ENCODE data around the gene ASGR1. TPM values are rescaled to one million over a fixed set of nuclear protein-coding genes. Genes with fewer than 3 reads are reported as not detected.

Gene ASGR1
- total and polyA plus RNA-seq, 7 donors, result 0.36 to 2.4 (median 1.7) TPM; not detected in 2

- no peaks in the 10 kb centered on the region for H3K4me1 ChIP-seq
- intact Hi-C loops (cut with DNase I), result no loop called here
- no peak for TF ChIP-seq POLR2AphosphoS5 (IDR thresholded peaks at IDR 0.05)
- no peak for TF ChIP-seq POLR2A (IDR thresholded peaks at IDR 0.05)
- no peak for TF ChIP-seq EP300 (IDR thresholded peaks at IDR 0.05)
- TF ChIP-seq, protein P1, sequence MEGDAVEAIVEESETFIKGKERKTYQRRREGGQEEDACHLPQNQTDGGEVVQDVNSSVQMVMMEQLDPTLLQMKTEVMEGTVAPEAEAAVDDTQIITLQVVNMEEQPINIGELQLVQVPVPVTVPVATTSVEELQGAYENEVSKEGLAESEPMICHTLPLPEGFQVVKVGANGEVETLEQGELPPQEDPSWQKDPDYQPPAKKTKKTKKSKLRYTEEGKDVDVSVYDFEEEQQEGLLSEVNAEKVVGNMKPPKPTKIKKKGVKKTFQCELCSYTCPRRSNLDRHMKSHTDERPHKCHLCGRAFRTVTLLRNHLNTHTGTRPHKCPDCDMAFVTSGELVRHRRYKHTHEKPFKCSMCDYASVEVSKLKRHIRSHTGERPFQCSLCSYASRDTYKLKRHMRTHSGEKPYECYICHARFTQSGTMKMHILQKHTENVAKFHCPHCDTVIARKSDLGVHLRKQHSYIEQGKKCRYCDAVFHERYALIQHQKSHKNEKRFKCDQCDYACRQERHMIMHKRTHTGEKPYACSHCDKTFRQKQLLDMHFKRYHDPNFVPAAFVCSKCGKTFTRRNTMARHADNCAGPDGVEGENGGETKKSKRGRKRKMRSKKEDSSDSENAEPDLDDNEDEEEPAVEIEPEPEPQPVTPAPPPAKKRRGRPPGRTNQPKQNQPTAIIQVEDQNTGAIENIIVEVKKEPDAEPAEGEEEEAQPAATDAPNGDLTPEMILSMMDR (IDR thresholded peaks at IDR 0.05), result no peak
- no peak overlapping the region for H3K27ac ChIP-seq
- no peak overlapping the region for H3K4me3 ChIP-seq
- 83 to 88% methylated on average over 5 of the region's 5 CpGs for WGBS, 2 donors
- no peaks in the 10 kb centered on the region for H3K9me3 ChIP-seq
- no peak for DNase-seq
- H3K27me3 ChIP-seq, result peaks cover 0 to 34% (median 0%) of the 10 kb centered on the region in 3 donors
- H3K36me3 ChIP-seq, result no peaks in the 10 kb centered on the region
These were observed 54.2 kb downstream of the ASGR1 start for GRCh38 chr17:7124923-7125322.

DNA sequence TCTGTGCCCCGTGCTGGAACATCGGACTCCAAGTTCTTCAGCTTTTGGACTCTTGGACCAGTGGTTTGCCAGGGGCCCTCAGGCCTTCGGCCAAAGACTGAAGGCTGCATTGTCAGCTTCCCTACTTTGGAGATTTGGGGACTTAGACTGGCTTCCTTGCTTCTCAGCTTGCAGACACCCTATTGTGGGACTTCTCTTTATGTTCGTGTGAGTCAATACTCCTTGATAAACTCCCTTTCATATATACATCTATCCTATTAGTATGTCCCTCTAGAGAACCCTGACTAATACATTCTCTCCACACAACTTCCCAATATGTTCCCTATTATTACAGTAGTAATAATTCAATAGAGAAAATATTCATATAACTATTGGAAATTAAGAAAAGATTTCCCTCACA is 55.3 kb downstream of the ASGR1 start:
- H3K27ac ChIP-seq, result no peak overlapping the region
- WGBS, 2 donors, result 90 to 92% methylated on average over 4 of the region's 4 CpGs
- H3K27me3 ChIP-seq, result peaks cover 0 to 30% (median 0%) of the 10 kb centered on the region in 3 donors
- H3K4me1 ChIP-seq, result no peaks in the 10 kb centered on the region
- H3K9me3 ChIP-seq, result no peaks in the 10 kb centered on the region
- no peak for TF ChIP-seq POLR2AphosphoS5 (IDR thresholded peaks at IDR 0.05)
- no peak for TF ChIP-seq POLR2A (IDR thresholded peaks at IDR 0.05)
- no peak for TF ChIP-seq EP300 (IDR thresholded peaks at IDR 0.05)
- TF ChIP-seq, protein P1 (IDR thresholded peaks at IDR 0.05), result no peak
- H3K36me3 ChIP-seq, result no peaks in the 10 kb centered on the region
- intact Hi-C loops (cut with DNase I), result no loop called here
- DNase-seq, result no peak
- no peak overlapping the region for H3K4me3 ChIP-seq

Small RNAs within 50 kb of the gene (small RNA-seq; reads per million reads assigned to genes)
- gene AC120057.4, result 0 reads per million in 3 donors
- 3.3 to 6.0 (median 3.9) reads per million in 3 donors for gene MIR324

Other genes with a start within 250 kb of the ASGR1 start
- not detected for gene ALOX12, start 183.3 kb downstream of the ASGR1 start, total RNA-seq
- gene ALOX12, start 183.3 kb downstream of the ASGR1 start, polyA plus RNA-seq, result not detected
- gene RNASEK, start 166.7 kb downstream of the ASGR1 start, total RNA-seq, result 100 to 1,000 TPM in 2 of 4 donors, 10 to 100 TPM in 2; 78.8 to 196 (median 109) TPM
- 100 to 1,000 TPM; 261 to 363 (median 302) TPM for gene RNASEK, start 166.7 kb downstream of the ASGR1 start, polyA plus RNA-seq
- 1 to 10 TPM in 2 of 4 donors, under 1 TPM in 2; 0.71 to 2.8 (median 1.8) TPM for gene BCL6B, start 156.3 kb downstream of the ASGR1 start, total RNA-seq
- 1 to 10 TPM in 2 of 3 donors, under 1 TPM in 1; 0.46 to 3.6 (median 3.3) TPM for gene BCL6B, start 156.3 kb downstream of the ASGR1 start, polyA plus RNA-seq
- gene SLC16A13, start 143.4 kb downstream of the ASGR1 start, total RNA-seq, result 1 to 10 TPM in 1 of 4 donors, under 1 TPM in 3; 0.36 to 1.1 (median 0.60) TPM
- gene SLC16A13, start 143.4 kb downstream of the ASGR1 start, polyA plus RNA-seq, result 1 to 10 TPM in 2 of 3 donors, under 1 TPM in 1; 0.60 to 7.3 (median 1.2) TPM
- under 1 TPM in 3 of 4 donors, not detected in 1; 0.33 to 0.54 (median 0.36) TPM for gene SLC16A11, start 135.3 kb downstream of the ASGR1 start, total RNA-seq
- 1 to 10 TPM in 1 of 3 donors, not detected in 2; 2.4 TPM for gene SLC16A11, start 135.3 kb downstream of the ASGR1 start, polyA plus RNA-seq
- gene CLEC10A, start 99.1 kb downstream of the ASGR1 start, total RNA-seq, result 10 to 100 TPM in 3 of 4 donors, 1 to 10 TPM in 1; 9.1 to 16.9 (median 14.1) TPM
- 10 to 100 TPM in 2 of 3 donors, 1 to 10 TPM in 1; 9.6 to 17.6 (median 15.3) TPM for gene CLEC10A, start 99.1 kb downstream of the ASGR1 start, polyA plus RNA-seq
- 1 to 10 TPM in 1 of 4 donors, not detected in 3; 2.4 TPM for gene ASGR2, start 64.5 kb downstream of the ASGR1 start, total RNA-seq
- 1 to 10 TPM in 2 of 3 donors, not detected in 1; 1.0 to 1.6 TPM for gene ASGR2, start 64.5 kb downstream of the ASGR1 start, polyA plus RNA-seq
- 10 to 100 TPM; 14.6 to 27.4 (median 16.7) TPM for gene DLG4, start 40.5 kb upstream of the ASGR1 start, total RNA-seq
- 1 to 10 TPM; 1.6 to 8.3 (median 5.4) TPM for gene DLG4, start 40.5 kb upstream of the ASGR1 start, polyA plus RNA-seq
- gene ACADVL, start 40.6 kb upstream of the ASGR1 start, total RNA-seq, result 100 to 1,000 TPM; 311 to 569 (median 338) TPM
- 100 to 1,000 TPM; 211 to 587 (median 491) TPM for gene ACADVL, start 40.6 kb upstream of the ASGR1 start, polyA plus RNA-seq
- 10 to 100 TPM; 36.4 to 56.2 (median 41.8) TPM for gene DVL2, start 55.1 kb upstream of the ASGR1 start, total RNA-seq
- gene DVL2, start 55.1 kb upstream of the ASGR1 start, polyA plus RNA-seq, result 10 to 100 TPM; 12.0 to 30.7 (median 13.2) TPM
- 10 to 100 TPM; 23.1 to 45.4 (median 35.4) TPM for gene PHF23, start 60.1 kb upstream of the ASGR1 start, total RNA-seq
- gene PHF23, start 60.1 kb upstream of the ASGR1 start, polyA plus RNA-seq, result 10 to 100 TPM; 40.7 to 45.6 (median 45.1) TPM
- gene GABARAP, start 63.1 kb upstream of the ASGR1 start, total RNA-seq, result 100 to 1,000 TPM; 147 to 645 (median 552) TPM
- gene GABARAP, start 63.1 kb upstream of the ASGR1 start, polyA plus RNA-seq, result 1,000 to 10,000 TPM in 2 of 3 donors, 100 to 1,000 TPM in 1; 572 to 1,215 (median 1,036) TPM
- gene CTDNEP1, start 72.4 kb upstream of the ASGR1 start, total RNA-seq, result 10 to 100 TPM; 43.9 to 76.4 (median 53.0) TPM
- gene CTDNEP1, start 72.4 kb upstream of the ASGR1 start, polyA plus RNA-seq, result 100 to 1,000 TPM in 1 of 3 donors, 10 to 100 TPM in 2; 80.2 to 110 (median 82.9) TPM
- 10 to 100 TPM; 28.4 to 40.0 (median 34.2) TPM for gene ELP5, start 72.8 kb upstream of the ASGR1 start, total RNA-seq
- gene ELP5, start 72.8 kb upstream of the ASGR1 start, polyA plus RNA-seq, result 10 to 100 TPM; 32.4 to 70.9 (median 42.9) TPM
- 1 to 10 TPM in 3 of 4 donors, not detected in 1; 1.1 to 2.6 (median 1.9) TPM for gene CLDN7, start 83.1 kb upstream of the ASGR1 start, total RNA-seq
- gene CLDN7, start 83.1 kb upstream of the ASGR1 start, polyA plus RNA-seq, result 100 to 1,000 TPM; 181 to 963 (median 332) TPM
- 100 to 1,000 TPM in 2 of 4 donors, 10 to 100 TPM in 2; 72.9 to 127 (median 94.7) TPM for gene SLC2A4, start 102.3 kb upstream of the ASGR1 start, total RNA-seq
- 1 to 10 TPM in 2 of 3 donors, under 1 TPM in 1; 0.60 to 7.9 (median 2.8) TPM for gene SLC2A4, start 102.3 kb upstream of the ASGR1 start, polyA plus RNA-seq
- 1 to 10 TPM in 3 of 4 donors, under 1 TPM in 1; 0.28 to 2.5 (median 1.5) TPM for gene YBX2, start 115.3 kb upstream of the ASGR1 start, total RNA-seq
- gene YBX2, start 115.3 kb upstream of the ASGR1 start, polyA plus RNA-seq, result 10 to 100 TPM in 2 of 3 donors, 1 to 10 TPM in 1; 4.8 to 37.6 (median 20.1) TPM
- gene EIF5A, start 128.3 kb upstream of the ASGR1 start, total RNA-seq, result 100 to 1,000 TPM; 104 to 156 (median 125) TPM
- gene EIF5A, start 128.3 kb upstream of the ASGR1 start, polyA plus RNA-seq, result 100 to 1,000 TPM; 315 to 603 (median 403) TPM
- 100 to 1,000 TPM in 1 of 4 donors, 10 to 100 TPM in 3; 82.3 to 114 (median 85.4) TPM for gene GPS2, start 136.0 kb upstream of the ASGR1 start, total RNA-seq
- gene GPS2, start 136.0 kb upstream of the ASGR1 start, polyA plus RNA-seq, result 100 to 1,000 TPM in 1 of 3 donors, 10 to 100 TPM in 2; 67.9 to 113 (median 77.2) TPM
- gene NEURL4, start 150.0 kb upstream of the ASGR1 start, total RNA-seq, result 10 to 100 TPM; 14.3 to 29.6 (median 17.6) TPM
- gene NEURL4, start 150.0 kb upstream of the ASGR1 start, polyA plus RNA-seq, result 10 to 100 TPM in 1 of 3 donors, 1 to 10 TPM in 2; 6.0 to 31.6 (median 6.0) TPM
- gene ACAP1, start 157.2 kb upstream of the ASGR1 start, total RNA-seq, result 1 to 10 TPM; 1.1 to 3.9 (median 2.9) TPM
- gene ACAP1, start 157.2 kb upstream of the ASGR1 start, polyA plus RNA-seq, result 10 to 100 TPM in 1 of 3 donors, 1 to 10 TPM in 2; 1.2 to 55.8 (median 1.4) TPM
- gene KCTD11, start 172.8 kb upstream of the ASGR1 start, total RNA-seq, result 1 to 10 TPM; 4.4 to 6.4 (median 5.5) TPM
- gene KCTD11, start 172.8 kb upstream of the ASGR1 start, polyA plus RNA-seq, result 10 to 100 TPM in 1 of 3 donors, 1 to 10 TPM in 2; 6.2 to 11.7 (median 9.0) TPM
- not detected for gene TMEM95, start 175.8 kb upstream of the ASGR1 start, total RNA-seq
- not detected for gene TMEM95, start 175.8 kb upstream of the ASGR1 start, polyA plus RNA-seq
- 1 to 10 TPM; 2.1 to 5.4 (median 3.4) TPM for gene TNK1, start 201.7 kb upstream of the ASGR1 start, total RNA-seq
- 10 to 100 TPM in 2 of 3 donors, 1 to 10 TPM in 1; 8.4 to 14.6 (median 10.4) TPM for gene TNK1, start 201.7 kb upstream of the ASGR1 start, polyA plus RNA-seq
- 10 to 100 TPM; 10.4 to 18.3 (median 14.2) TPM for gene PLSCR3, start 215.2 kb upstream of the ASGR1 start, total RNA-seq
- gene PLSCR3, start 215.2 kb upstream of the ASGR1 start, polyA plus RNA-seq, result 10 to 100 TPM; 11.6 to 27.2 (median 18.0) TPM
- gene TMEM256, start 224.7 kb upstream of the ASGR1 start, total RNA-seq, result 100 to 1,000 TPM in 2 of 4 donors, 10 to 100 TPM in 2; 19.0 to 152 (median 99.7) TPM
- 100 to 1,000 TPM; 150 to 357 (median 235) TPM for gene TMEM256, start 224.7 kb upstream of the ASGR1 start, polyA plus RNA-seq
- 10 to 100 TPM in 2 of 4 donors, 1 to 10 TPM in 2; 6.8 to 18.8 (median 10.4) TPM for gene NLGN2, start 228.5 kb upstream of the ASGR1 start, total RNA-seq
- gene NLGN2, start 228.5 kb upstream of the ASGR1 start, polyA plus RNA-seq, result 1 to 10 TPM in 1 of 3 donors, under 1 TPM in 2; 0.60 to 8.9 (median 0.69) TPM
- not detected for gene SPEM1, start 241.0 kb upstream of the ASGR1 start, total RNA-seq
- not detected for gene SPEM1, start 241.0 kb upstream of the ASGR1 start, polyA plus RNA-seq
- not detected for gene SPEM2, start 246.2 kb upstream of the ASGR1 start, total RNA-seq
- gene SPEM2, start 246.2 kb upstream of the ASGR1 start, polyA plus RNA-seq, result not detected
- gene SPEM3, start 249.5 kb upstream of the ASGR1 start, total RNA-seq, result not detected
- gene SPEM3, start 249.5 kb upstream of the ASGR1 start, polyA plus RNA-seq, result not detected